Kidney capillary endothelial cell (primary cell): ENCODE measurements around the gene PHOSPHO2.

Experiments used
- DNase-seq: peaks from one replicate; pipeline ENCODE4 v3.0.0-alpha.2; 2018; ENCODE audit warnings: low spot score

PHOSPHO2 gene, protein sequence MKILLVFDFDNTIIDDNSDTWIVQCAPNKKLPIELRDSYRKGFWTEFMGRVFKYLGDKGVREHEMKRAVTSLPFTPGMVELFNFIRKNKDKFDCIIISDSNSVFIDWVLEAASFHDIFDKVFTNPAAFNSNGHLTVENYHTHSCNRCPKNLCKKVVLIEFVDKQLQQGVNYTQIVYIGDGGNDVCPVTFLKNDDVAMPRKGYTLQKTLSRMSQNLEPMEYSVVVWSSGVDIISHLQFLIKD

DNA sequence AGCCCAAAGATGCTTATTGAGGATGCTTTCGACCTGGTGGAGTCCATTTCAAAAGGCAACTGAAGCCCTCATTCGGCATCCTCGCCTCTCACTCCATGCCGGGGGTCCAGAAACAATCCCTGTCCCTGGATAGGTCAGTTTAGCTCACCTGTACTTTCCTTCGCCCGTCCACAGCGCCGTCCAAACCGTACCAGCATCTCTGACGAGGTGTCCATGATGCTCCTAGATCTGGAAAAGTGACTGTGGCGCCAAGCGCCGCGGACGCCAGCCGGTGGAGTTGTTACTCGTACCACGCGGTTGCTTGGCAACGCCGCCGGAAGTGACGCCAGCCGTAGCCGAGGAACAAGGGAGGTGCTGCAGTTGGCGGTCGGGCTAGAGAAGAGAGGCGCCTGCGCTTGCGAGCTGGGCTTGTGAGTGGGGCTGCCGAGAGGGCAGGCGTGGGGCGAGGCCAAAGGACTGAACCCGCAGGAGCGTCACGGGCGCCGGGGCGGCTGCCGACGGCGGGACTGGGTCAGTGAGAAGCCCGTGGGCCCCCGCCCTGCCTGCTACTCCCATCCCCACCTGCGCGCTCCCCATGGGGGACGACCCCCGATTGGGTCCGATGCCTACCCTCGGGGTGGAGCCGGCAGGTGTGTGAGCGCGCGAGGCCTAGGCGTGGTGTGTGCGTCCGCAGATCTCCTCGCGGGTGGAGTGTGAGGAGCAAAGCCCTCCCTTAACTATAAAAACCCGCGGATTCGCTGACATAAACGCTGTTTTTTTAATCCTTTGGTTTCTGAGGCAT, at the start of gene PHOSPHO2, which contains the start of gene CFAP210:
PHOSPHO2 (plus strand) TSS at position 357 of the 781 bp plus-strand sequence. CDS start 6,503 bp downstream, outside the sequence.
CFAP210 (minus strand) TSS at position 293 of the 781 bp plus-strand sequence; CDS start at position 215, 78 bp downstream.
- DNase-seq: peak; percentile 91

GRCh38 chr2:169647496-169647895, 46.8 kb upstream of the PHOSPHO2 start:
- no peak for DNase-seq

DNA sequence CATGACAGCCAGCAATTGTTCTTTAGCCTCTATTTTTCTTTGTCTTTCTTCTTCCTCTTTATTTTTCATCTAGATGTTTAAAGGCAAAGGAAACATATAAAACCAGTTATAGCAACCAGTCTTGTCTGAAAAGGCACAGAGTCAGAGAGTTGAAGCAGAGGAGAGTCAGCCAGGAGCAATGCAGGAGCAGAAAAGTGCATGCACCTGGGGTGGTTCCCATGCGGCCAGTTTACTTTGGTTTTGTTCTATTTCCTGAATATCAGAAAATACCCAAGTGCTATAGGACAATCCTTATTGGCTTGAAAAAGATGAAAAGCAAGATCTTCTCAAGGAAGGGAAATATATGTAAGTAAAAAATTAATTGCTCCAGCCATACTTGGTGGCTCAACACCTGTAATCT, 45.0 kb upstream of the PHOSPHO2 start:
- DNase-seq: no peak

GRCh38 chr2:169653636-169654035, 40.6 kb upstream of the PHOSPHO2 start:
- DNase-seq: no peak

GRCh38 chr2:169656164-169656563, 38.1 kb upstream of the PHOSPHO2 start:
- no peak for DNase-seq

DNA sequence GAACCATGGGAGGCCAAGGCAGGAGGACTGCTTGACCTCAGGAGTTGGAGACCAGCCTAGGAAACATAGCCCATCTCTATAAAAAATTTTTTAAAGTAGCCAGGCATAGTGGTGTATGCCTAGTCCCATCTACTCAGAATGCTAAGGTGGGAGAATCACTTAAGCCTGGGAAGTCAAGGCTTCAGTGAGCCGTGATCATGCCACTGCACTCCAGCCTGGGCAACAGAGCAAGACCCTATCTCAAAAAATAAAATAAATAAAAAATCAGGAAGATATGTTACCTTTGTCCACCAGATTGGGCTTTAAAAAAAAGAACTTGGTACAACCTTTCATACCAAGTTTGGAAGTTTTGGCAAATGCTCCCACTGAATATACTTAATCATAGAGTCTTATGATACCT, 35.4 kb upstream of the PHOSPHO2 start:
- no peak for DNase-seq

GRCh38 chr2:169659320-169659719, 34.9 kb upstream of the PHOSPHO2 start:
- no peak for DNase-seq

DNA sequence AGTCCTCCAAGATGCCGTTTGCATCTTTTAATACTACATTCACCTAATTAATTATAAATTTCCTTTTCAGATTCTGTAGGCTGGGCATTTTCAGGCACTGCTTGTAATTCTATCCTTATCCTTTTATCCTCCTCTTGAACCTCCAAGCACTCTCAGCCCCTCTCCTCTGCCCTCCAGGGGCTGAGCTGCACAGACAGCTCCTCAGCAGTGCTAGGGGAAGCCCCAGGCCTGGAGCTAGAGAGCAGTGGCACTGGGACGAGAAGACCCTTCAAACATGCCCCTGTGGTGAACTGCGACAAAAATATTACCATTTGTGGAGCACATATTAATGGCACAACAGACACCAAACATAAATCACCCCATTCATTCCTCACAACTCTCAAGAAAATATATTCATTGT, 33.0 kb upstream of the PHOSPHO2 start:
- no peak for DNase-seq

DNA sequence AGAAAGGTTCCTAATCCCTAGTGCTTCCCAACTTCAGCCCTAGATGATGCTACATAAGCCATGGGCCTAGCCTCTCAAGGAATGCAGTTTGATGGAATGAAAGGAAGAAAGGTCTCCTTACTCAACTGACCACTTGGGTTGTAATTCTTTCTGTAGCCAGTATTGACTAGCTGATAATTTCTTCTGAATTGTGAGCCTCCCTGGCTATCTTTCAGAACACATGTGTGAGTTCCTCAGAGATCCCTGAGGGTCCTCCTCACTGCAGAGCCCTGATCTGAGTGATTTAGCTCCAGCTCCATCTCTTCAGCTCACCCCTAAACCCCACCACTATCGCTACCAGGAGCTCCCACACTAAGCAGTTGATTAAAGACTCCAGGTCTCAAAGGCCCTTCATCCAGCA, 31.5 kb upstream of the PHOSPHO2 start:
- DNase-seq: no peak

DNA sequence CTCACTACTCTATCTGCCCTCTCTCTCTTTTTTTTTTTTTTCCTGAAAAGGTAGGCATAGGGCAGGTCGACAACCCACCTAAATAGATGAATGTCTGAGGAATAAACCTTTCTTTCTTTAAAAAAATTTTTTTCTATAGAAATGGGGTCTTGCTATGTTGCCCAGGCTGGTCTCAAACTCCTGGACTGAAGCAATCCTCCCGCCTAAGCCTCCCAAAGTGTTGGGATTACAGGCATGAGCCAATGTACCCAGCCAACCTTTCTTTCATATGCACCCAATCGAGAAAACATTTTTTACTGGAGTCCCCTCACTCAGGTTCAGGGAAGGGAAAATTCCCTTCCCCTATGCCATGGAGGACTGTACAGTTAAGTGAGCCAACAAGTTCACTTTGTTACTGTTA, 31.0 kb upstream of the PHOSPHO2 start:
- DNase-seq: no peak

GRCh38 chr2:169664600-169664977, 29.7 kb upstream of the PHOSPHO2 start:
- no peak for DNase-seq

- no peak for DNase-seq
Measured at GRCh38 chr2:169664978-169665930, 29.0 kb upstream of the PHOSPHO2 start.

GRCh38 chr2:169667583-169667982, 26.7 kb upstream of the PHOSPHO2 start:
- no peak for DNase-seq

- no peak for DNase-seq
Measured at GRCh38 chr2:169670215-169670651, 24.0 kb upstream of the PHOSPHO2 start.

- no peak for DNase-seq
Measured at GRCh38 chr2:169670937-169671336, 23.3 kb upstream of the PHOSPHO2 start.

DNA sequence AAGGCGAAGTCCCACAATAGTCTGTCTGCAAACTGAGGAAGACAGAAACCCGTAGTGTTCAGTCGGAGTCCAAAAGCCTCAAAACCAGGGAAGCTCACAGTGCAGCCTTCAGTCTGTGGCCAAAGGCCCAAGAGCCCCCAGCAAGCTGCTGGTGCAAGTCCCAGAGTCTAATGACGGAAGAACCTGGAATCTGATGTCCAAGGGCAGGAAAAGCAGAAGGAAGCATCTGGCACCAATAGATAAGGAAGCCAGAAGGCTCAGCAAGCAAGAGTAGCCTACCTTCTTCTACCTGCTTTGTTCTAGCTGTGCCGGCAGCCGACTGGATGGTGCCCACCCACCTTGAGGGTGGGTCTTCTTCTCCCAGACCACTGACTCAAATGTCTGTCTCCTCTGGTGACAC, 21.9 kb upstream of the PHOSPHO2 start:
- DNase-seq: no peak

DNA sequence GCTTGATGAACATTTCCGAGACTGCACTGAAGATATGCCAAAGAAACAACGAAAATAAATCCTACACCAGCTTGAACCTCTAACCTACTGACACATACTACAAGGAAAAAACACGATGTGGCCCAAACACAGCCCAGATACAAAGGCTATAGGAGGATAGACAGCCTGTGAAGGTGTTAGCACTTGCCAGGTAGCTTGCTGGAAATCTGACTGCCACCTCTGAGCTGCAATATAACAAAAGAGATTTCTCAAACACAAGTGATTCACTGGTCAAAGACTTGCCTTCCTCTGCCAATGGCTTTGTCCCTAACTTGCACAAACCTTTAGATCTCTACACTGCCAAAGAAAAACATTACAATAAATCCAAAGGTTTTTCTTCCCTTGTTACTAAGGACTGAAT, 21.2 kb upstream of the PHOSPHO2 start:
- DNase-seq: no peak

DNA sequence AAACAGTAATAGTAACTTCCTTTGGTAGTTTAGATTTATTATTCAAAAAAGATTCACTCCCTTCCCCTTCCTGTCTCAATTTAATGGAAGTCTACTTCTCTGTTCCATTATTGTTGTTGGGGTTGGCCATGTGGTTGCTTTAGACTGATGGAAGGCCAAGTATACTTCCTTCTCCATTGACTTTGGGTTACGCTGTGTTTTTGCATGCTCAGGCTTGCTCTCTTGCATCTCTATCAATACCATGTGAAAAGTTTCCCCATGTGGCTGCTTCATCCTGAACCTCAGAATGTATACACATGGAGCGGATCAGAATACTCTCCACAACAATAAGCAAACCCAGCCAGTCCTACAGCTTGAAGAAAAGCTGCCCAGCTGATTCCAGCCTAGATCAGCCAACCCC, 20.3 kb upstream of the PHOSPHO2 start:
- DNase-seq: no peak

DNA sequence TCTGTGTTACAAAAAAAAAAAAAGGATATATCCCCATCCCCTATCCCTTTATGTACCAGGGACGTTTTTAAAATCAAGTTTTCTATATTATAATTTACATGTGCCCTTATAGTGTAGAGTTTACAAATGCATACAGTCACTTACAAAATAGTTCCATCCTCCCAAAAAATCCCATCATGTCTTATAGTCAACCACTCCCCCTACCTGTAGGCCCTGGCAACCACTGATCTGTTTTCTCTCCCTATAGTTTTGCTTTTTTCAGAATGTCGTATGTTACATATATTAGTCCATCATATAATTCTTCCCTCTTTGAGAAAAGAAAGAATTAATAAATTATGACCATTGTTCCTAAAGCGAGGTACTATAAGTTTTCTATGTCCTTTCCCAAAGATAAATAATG, 17.9 kb upstream of the PHOSPHO2 start:
- DNase-seq: no peak

GRCh38 chr2:169676850-169677249, 17.4 kb upstream of the PHOSPHO2 start:
- no peak for DNase-seq

DNA sequence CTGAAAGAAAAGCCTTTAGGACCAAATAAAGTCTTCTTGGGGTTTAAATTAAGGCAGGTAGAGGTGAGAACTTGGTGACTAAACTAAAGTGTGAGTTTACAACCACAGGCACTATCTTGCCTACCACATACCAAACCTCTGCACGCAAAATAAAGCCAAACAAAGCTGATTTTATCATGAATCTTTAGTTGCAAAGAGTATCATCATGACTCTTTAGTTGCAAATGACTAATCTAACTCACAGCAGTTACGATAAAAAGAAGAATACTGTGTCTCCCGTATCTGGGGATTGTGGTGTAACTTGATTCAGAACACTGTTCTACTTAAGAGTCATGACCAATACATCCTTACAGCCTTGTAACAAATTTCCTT, 11.2 kb upstream of the PHOSPHO2 start:
- DNase-seq: no peak

DNA sequence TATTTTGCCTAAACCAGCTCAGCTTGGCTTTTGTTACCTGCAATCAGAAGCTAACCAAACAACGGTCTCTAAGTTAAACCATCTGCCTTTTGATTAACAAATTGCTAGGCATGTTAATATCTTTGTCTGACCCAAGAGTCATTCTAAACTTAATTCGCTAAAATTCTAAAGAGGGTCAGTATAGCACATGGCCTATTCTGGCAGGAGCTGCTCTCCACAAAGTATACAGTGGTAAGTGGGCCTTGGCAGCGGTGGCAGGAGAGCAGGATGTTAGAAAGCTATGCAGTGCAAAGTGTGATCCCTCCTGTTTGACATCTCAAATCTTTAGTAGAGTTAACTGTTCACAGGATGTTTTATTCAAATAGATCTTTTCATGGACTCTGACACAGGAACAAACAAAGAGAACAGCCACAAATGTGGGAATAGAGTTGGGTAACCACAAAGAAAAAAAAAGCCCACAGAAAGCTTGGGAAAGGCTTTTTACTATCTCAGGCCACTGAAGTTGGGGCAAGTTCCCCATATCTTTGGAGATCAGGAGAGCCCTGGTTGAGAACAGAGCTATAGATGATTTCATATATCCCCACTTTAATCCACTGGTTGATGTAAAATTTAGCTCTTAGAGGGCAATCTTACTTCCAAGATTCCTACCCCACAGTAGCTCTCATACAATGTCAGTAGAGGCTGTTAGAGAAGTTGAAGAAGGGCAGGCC, 10.7 kb upstream of the PHOSPHO2 start:
- no peak for DNase-seq
